Stimulated activated naive CD4-positive, alpha-beta T cell treated with Interleukin-2 at 50 U/mL for 16 hours (primary cell): ENCODE measurements around the gene C16orf87.

Source experiments
- DNase-seq: peaks from one replicate; lab custom pipeline; 2025; lab: John Stamatoyannopoulos, UW

The C16orf87 gene

GRCh38 chr16:46843898-46844642 lies 13.1 kb upstream of the C16orf87 start:
- DNase-seq: no peak

DNA sequence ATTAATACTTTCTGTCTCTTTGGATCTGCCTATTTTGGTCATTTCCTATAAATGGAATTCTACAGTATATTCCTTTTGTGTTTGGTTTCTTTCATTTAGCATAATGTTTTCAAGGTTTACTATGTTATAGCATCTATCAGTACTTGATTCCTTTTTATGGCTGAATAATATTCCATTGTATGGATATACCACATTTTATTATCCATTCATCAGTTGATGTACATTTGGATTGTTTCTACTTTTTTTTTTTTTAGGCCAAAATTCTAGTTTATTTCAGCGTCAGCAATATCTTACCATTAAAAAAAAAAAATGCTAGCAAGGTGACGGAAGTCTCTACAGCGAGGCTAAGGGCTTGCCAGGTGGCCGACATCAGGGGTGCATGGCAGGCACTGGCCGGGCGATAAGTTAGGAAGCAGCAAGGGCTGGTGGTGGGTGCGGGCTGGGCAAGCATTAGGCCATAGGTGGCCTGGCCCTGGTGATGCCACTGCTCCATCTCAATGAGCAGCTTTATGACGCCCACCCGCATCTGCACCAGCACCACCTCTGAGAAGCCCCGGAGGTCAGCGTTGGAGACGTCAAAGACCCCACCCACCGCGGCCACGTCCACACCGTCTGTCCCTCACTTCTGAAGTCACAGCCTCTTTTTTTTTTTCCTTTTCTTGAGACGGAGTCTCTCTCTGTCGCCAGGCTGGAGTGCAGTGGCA lies 11.4 kb upstream of the C16orf87 start:
- no peak for DNase-seq

DNA sequence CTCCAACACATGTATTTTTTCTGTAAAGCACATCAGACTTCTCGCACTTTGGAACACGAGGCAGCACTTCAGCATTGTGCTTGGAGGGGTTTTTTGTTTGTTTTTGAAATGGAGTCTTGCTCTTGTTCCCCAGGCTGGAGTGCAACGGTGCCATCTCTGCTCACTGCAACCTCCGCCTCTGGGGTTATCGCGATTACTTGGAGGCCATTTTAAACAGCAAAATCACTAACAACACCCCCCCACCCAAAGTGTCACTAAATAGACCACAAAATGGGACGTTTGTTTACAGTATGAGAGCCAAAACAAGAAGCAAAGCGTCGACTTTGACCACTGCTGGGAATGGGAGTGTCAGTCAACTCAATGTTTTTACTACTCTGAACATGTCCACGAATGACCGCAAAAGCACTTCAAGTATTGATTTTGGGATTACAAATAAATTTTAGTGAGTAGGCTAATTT lies 9.0 kb upstream of the C16orf87 start:
- no peak for DNase-seq

DNA sequence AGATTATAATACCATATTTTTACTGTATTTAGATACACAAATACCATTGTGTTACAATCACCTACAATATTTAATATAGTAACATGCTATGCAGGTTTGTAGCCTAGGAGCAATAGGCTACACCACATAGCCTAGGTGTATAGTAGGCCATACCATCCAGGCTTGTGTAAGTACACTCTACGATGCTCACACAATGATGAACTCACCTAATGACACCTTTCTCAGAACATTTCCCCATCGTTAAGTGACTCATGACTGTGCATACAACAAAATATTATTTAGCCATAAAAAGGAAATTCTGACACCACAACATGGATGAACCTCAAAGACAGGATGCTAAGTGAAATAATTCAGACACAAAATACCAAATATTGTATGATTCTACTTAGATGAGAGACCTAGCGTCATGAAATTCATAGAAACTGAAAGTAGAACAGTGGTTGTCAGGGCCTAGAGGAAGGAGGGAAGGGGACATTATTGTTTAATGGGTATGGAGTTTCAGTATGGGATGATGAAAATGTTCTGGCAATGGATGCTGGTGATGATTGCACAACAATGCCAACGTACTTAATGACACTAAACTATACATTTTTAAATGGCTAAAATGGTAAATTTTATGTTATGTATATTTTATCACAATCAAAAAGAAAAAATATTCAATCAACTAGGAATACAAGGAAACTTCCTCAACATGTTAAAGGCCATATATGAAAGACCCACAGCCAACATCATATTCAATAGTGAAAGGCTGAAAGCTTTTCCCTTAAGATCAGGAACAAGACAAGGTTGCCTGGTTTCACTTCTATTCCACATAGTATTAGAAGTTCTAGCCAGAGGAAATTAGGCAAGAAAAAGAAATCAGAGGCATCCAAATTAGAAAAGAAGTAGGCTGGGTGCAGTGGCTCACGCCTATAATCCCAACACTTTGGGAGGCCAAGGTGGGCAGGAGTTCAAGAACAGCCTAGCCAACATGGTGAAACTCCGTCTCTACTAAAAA lies 5.9 kb upstream of the C16orf87 start:
- no peak for DNase-seq

- no peak for DNase-seq
Observed at GRCh38 chr16:46833460-46833800, 2.5 kb upstream of the C16orf87 start.

DNA sequence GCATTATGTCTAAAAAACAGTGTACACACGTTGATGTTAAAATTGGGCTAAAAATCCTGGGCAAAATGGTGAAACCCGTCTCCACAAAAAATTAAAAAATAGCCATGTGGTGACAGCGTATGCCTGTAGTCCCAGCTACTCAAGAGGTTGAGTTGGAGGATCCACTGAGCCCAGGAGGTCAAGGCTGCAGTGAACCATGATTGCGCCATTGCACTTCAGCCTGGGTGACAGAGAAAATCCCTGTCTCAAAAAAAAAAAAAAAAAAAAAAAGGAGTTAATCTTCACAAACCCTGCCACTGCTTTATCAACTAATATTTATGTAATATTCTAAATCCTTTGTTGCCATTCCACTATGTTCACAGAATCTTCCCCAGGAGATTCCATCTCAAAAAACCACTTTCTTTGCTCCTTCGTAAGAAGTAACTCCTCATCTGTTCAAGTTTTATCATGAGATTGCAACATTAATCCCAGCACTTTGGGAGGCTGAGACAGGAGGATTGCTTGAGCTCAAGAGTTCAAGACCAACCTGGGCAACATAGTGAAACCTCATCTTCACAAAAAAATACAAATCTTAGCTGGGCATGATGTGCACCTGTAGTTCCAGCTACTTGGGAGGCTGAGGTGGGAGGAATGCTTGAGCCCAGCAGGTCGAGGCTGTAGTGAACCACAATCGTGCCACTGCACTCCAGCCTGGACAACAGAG lies 1.9 kb upstream of the C16orf87 start:
- no peak for DNase-seq

DNA sequence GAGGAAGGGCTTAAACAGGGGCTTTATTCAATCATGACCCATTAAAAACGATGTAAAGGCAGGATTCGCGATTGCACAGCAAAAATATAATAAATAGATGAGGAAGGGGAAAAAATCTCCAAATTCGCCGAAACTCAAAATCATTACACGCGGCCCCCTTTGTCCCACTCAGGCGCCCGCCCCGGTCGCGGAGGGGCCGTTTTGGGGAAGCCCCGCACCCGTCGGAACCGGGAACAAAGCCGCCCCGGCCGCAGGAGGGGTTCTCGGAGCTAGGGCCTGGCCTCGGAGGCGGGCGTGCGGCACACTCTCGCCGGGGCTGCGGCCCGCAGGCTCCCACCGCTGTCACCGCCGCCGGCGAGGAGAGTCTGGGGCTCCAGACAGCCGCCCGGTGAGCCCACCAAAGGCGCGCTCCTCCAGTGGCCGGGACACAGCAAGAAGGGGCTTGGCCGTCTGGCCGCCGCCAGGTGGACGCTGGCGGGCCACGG lies 521 bp downstream of the C16orf87 start:
- DNase-seq: peak; percentile 12

DNA sequence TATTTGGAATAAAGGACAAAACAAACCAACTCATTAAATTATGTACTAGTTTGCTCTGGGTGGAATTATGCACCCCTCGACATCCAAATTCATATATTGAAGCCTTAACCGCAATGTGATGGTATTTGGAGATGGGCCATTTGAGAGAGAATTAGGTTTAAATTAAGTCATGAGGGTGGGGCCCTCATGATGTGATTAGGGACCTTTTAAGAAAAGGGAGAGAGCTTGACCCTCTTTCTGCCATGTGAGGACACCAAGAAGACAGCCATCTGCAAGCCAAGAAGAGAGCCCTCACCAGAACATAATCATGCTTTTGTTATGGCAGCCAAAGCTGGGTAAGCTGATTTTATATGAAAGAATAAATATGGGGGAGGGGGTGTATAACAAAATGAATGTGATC lies 2.0 kb downstream of the C16orf87 start:
- DNase-seq: no peak

- DNase-seq: no peak
Observed at GRCh38 chr16:46828292-46828691, 2.7 kb downstream of the C16orf87 start.

- no peak for DNase-seq
Observed at GRCh38 chr16:46826631-46827030, 4.3 kb downstream of the C16orf87 start.

DNA sequence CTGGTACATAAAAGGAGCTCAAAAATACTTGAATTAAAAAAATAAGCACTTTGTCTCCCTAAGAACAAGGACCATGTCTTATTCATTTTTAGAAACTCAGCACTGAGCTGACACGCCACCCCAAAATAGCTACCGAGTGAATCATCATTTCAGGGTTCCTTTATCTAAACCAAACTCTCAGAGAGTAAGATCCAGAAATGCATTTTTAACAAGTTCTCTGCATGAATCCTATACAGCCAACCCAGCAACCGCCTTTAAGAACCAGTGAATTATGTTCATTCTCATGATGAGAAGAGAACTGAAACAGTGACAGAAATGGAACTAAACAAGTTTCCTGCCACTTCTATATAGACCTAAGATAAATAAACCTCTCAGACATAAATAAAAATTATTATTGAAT lies 8.7 kb downstream of the C16orf87 start:
- DNase-seq: peak; percentile 17

DNA sequence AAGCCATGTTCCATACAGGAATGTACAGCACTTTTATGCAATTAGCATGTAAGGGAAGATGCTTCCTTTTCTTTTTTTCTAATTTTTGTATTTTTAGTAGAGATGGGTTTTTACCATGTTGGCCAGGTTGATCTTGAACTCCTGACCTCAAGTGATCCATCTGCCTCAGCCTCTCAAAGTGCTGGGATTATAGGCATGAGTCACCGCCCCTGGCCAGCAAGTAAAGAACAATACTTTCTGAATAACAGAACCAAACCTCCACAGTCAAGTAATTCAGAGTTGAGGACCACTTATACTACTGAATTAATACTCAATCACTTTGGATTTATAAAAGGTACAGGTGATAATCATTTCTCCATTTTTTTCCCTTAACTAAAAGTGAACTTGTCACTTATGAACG lies 13.0 kb downstream of the C16orf87 start:
- DNase-seq: no peak

DNA sequence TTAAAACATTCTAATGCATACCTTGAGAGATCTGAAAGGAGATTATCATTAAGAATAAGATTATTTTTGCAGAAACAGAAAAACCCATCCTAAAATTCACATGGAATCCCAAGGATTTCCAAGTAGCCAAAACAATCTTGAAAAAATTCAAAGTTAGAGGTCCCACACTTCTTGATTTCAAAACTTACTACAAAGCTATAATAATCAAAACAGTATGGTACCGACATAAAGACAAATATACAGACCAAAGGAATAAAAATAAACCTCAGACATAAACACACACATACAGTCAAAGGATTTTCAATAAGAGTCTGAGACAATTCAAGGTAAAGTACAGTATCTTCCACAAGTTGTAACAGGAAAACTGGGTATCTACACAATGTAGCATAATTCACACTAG lies 16.2 kb downstream of the C16orf87 start:
- no peak for DNase-seq

DNA sequence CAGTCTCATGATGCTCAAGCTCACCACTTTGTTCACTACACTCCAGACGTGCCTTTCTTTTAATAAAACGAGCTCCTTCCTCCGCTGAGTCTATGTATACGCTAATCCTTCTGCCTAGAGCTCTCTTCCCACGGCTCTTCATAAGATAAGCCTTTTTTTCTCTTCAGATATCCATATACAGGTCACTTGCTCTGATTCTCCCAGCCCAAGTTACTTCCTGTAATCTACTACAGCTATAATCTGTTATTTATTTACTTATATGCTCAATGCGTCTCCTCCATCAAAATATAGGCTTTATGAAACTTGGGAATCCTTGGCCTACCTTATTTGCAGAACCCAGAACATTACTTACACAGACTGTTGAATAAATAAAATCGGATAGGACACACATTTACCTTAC lies 17.4 kb downstream of the C16orf87 start:
- no peak for DNase-seq

- no peak for DNase-seq
Observed at GRCh38 chr16:46812781-46813540, 18.0 kb downstream of the C16orf87 start.

- DNase-seq: no peak
Observed at GRCh38 chr16:46811682-46812081, 19.3 kb downstream of the C16orf87 start.

DNA sequence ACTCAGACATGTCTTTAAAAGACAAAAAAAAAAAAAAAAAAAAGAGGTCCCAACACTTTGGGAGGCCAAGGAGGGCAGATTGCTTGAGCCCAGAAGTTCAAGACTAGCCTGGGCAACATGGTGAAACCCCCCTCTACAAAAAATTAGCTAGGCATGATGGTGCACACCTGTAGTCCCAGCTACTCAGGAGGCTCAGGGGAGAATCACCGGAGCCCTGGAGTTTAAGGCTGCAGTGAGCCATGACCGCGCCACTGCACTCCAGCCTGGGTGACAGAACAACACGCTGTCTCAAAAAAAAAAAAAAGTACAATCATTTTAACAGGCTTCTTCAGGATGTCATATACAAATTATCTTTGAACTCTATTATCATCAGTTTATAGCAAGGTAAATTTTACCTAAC lies 22.0 kb downstream of the C16orf87 start:
- DNase-seq: no peak

DNA sequence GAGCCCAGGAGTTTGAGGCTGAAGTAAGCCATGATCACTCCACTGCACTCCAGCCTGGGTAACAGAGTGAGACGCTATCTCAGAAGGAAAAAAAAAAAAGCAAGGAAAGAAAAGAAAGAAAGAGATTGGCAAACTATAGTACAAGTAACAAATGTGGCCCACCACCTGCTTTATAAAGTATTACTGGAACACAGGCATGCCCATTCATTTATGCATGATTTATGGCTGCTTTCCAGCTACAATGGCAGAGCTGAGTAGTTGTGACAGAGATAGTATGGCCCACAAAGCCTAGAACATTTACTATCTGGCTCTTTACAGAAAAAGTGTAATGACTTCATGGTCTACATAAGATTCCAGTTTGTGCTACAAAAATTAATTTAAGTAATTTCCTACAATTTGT lies 23.6 kb downstream of the C16orf87 start:
- DNase-seq: no peak

DNA sequence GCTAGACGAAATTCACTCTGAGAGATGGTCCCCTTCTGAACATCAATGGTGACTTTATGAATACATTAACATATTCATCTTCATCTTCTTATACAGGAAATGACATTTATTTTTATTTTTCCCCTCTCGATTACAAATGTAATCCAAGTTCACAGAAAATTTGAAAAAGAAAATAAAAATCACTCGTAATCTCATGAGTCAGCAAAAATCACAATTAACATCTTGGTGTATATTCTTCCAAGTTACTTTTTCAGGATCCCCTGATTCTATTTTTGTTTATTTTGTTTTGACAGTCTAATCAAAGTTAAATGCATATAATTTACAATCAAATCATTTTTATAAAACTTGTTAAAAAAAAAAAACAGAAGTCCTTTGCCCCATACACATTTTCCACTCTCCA lies 27.6 kb downstream of the C16orf87 start:
- no peak for DNase-seq

GRCh38 chr16:46801428-46802049 lies 29.4 kb downstream of the C16orf87 start:
- DNase-seq: no peak

DNA sequence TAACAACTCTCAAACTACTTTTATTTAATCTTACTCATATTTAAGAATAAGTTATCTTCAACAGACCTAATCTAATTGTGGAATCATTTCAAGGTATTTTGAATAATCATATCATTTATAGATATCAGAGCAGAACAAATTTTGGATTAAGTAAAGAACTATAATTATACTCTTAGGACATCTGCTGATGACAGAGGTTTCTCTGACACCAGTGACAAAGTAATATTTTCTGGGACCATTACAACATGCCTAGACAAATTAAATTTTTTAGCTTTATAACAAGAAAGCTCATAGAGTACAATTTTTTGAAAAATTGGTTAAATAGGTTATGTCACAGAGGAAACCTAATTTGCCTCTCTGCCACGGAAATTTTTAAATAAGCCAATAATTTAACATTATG lies 30.5 kb downstream of the C16orf87 start:
- no peak for DNase-seq
